NCI-H82 (cell line): ENCODE results near the gene HNRNPM.

Experiments
- DNase-seq: peaks from one replicate; lab custom pipeline; 2025; lab: John Stamatoyannopoulos, UW

HNRNPM gene

DNA sequence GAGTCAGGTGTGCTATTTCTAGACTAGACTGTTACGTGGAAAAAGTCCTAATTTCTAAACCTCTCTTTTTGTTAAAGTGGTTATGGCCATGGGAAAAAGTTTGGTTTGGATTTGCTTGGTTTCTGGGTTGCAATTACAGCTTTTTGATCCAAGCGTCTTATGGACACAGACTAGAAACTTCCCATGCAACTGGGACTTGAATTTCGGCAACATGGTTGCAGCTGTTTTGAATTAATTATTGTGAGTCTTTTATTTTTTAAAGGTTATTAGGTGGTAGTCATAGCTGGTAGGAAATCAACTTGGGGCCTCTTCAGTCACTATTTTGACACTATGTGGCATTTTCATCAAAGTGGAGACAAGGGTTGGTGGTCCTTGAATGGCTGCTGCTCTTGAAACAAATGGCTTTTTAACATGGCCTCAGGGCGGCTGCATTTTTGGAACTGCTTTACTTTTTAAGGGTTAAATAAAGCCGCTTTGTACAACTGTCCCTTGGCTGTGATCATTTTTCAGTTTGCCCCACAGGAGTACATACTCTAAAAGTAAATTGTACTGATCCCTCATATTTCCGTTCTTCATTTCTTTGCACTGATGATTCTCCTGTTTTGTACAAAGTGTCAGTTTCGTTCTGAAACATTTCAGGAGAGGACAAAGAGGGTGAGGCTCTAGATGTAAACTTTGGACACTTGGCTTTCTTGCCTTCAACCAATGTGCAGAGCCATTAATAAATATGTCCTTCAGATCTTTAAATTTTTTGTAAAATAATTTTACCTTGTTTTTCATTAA is 15.9 kb downstream of the HNRNPM start:
- DNase-seq = no peak

DNA sequence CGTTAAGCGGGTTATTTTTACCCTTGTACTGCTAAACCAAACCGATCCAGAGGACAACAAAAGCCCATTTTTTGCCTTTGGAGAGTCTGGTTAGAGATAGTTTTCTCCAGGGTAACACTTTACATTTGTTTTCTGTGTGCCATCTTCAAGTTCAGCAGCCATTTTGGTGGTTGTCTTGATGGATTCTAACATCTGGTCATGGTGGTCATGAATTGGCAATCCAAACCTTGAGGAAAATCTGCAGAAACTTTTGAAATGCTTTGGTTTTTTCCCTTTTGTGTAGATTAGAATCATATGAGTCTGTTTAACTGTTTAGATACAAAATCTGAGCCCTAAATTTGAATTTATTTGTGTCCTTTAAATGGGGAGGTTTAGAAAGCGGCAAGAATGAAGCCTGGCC is 16.6 kb downstream of the HNRNPM start:
- no peak for DNase-seq

GRCh38 chr19:8461891-8462290 is 17.1 kb downstream of the HNRNPM start:
- DNase-seq = no peak

DNA sequence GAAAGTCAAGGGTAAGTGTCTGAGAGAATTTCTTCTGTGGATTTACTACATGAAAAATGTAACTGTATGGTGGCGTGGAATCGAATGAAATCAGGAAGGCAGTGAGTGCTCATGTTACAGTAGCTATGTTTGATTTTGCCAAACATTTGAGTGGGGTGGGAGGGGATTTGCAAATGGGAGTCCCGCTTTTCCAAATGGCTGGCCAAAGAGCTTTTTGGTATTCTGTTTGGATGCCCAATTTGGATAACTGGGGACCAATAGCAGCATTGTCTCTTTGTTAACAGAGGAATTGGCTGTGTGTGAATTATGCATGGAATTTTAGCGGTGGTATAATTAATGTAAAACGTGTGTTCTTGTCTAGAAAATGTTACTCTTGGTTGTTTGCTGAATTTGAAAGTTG is 17.8 kb downstream of the HNRNPM start:
- DNase-seq = no peak

DNA sequence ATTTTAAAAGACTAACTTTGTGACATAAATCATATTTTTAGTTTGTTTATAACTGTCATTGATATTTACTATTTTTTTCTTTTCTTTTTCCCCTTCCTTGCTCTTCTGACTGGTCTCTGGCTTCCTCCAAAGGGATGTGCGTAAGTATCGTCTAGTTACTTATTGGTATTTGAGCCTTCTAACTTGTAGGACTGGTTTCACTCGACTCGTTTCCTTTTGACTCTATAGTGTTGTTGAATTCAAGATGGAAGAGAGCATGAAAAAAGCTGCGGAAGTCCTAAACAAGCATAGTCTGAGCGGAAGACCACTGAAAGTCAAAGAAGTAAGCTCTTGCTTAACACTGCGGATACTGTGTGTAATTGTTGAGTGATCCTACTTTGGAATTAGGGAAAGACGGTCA is 18.6 kb downstream of the HNRNPM start:
- DNase-seq = no peak

DNA sequence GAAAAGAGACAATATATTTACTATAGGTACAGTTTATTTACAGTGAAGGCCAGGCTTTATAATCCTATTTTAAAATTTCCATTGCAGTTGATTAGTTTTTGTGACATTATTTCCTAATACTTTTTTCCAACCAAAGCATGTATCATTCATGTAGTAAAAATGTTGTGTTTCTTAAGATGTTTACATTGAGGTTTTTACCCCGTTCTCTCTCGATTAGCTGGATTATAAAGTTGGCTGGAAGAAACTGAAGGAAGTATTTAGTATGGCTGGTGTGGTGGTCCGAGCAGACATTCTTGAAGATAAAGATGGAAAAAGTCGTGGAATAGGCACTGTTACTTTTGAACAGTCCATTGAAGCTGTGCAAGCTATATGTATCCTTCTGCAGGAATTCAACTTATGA is 21.2 kb downstream of the HNRNPM start:
- no peak for DNase-seq

DNA sequence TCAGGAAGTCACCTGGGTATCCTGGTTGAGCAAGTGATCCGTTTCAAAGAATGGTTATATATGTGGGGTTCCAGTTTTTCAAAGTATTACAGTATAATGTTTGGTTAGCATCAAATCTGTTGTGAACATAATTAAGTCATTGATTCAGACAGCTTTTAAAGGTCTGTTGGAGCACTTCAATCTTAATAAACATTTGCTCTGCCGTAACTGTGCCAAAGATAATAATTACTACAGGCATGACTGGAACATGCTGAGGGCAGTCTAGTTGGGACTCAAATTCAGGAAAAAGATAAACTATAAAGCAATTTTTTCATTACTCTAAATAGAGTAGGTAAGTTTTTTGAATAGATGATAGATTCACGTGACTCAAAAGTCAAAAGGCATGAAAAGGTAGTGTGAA is 23.3 kb downstream of the HNRNPM start:
- no peak for DNase-seq

DNA sequence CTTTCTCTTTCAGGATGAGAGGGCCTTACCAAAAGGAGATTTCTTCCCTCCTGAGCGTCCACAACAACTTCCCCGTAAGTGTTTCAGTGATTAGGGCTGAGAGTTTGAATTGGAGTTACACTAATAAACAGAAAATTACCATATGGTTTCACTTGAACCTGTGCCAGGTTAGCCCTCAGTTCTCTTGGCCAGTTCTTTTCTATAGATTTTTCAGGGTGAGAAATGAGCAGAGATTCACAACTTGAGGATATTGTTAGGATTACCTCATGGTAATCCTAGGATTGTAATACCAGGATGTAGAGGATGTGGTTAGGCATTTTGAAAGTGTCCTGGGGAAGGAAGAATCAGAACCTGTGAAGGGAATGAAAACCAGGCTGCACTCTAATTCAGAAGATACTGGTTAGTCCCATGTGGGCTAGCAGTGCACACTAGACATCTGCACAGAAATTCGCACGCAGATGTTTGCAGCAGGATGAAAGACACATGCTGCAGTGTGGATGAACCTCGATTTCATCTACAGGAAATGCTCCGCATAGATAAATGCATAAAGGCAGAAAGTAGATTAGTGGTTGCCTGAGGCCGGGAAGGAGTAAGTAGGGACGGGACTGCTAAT is 24.1 kb downstream of the HNRNPM start:
- no peak for DNase-seq

DNA sequence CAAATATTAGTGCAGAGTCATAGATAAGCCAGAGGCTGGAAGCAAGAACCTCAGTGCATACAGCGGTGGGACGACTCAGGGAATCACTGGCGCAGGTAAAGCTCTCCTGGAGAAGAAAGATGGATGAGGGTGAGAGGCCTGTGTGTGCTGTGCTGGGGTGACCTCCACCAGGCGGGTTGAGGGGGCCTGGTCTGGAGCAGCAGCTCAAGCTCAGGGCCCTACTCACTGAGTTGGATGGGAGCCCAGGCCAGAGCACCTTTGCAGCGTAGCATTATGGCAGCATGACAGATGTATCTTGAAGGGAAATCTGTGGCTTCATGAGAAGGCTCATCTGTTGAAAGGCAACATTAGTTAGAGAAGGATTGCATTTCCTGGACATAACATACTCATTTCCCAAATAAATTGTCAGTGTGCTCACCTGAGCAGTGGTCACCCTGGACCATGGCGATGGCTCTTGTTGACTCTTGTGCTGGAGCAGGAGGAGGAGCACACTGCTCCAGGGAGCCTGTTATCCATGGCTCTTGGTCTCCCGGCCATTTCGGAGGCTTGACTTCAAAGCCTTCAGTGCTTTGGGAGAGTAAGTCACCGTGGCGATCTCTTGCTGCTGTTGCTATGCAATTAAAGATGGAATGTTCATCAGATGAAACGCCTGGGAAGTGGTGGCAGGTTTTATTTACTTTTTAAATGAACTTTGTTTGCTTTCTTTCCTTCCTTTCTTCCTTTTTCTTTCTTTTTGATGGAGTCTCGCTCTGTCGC is 25.0 kb downstream of the HNRNPM start:
- no peak for DNase-seq

DNA sequence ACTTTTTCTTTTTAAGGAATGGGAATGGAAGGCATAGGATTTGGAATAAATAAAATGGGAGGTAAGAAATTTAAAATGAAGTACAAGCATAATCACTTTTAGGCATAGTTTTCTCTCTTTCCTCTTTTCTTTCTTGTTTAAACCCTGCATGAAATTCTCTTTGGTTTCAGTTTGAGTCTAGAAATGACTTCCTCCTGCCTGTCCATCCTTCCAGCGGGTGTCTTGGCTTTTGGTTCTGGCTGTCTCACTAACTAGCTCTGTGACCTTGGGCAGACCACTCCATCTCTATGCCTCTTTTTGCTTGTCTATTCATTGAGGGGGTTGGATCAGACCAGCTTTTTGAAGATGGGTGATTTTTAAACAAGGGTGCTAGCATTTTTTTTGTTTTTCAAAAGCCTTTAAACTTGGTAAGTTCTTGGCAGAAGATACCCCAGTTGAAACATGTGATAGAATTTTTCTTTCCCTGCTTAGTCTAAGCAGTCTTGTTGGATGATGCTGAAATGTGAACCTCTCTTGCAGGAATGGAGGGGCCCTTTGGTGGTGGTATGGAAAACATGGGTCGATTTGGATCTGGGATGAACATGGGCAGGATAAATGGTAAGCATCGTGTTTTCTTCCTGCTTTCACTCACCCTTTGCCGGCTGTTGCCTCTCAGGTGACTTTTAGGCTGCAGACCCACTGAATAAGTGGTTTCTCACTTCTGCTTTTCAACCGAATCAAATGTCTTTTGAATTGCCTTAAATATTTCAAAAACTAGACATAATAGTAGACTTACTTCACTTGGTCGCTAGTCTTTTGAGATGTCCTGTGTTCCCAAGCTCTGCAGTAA is 29.1 kb downstream of the HNRNPM start:
- no peak for DNase-seq

GRCh38 chr19:8475005-8475404 is 30.2 kb downstream of the HNRNPM start:
- DNase-seq = no peak

DNA sequence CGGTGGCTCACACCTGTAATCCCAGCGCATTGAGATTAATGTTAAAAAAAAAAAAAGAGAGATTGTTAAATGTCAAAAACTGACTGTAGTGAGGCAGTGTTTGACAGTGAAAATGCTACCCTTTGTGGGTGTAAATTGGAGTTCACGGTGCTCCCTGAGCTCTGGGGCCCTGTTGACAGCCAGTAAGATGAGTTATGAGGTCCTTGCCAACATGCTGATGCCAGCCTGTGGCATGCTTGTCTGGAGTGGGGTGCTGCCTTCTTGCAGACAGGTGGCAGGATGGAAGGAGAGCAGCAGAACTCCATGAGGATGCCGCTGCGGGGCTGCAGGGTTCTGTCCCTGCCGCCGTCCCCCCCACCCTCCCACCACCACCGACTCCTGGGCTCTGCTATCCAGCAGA is 31.7 kb downstream of the HNRNPM start:
- no peak for DNase-seq

- no peak for DNase-seq
Observed at GRCh38 chr19:8477889-8478288, 33.1 kb downstream of the HNRNPM start.

DNA sequence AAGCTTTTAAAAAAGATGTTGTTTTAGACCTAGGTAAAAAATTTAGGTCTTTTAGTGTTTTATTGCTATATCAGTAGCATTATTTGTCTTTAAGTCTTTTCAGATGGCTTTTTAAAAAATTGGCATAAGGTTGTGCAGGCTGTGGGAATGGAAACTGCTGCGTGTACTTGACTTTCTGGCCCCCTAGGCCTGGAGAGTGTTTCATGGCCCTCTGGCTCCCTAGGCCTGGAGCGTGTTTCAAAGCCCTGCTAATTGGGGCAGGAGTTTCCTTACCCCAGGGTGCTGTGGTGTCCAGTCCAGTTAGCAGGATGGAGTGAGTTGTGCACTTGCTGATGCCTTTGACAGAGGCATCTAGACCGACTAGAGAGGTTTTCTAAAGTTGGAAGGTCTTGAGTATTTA is 33.8 kb downstream of the HNRNPM start:
- no peak for DNase-seq

- no peak for DNase-seq
Observed at GRCh38 chr19:8481201-8481600, 36.4 kb downstream of the HNRNPM start.

DNA sequence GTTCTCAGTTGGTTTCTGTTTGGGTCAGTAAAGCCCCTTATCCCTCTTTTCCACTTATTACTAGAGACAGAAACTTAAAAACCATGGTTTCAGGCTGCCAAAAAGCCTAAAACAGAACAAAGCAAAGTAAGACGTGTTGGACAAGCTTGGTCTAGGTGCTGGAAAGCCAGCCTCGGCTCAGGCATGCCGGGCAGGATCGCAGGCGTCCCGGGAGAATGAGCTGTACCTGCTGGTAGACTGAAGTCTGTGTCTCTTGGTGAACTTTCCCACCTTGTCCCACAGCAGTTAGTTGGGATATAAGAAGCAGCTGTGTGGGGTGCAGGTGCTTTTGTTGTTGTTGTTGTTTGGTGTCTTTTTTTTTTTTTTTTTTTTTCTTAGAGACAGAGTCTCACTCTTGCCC is 36.8 kb downstream of the HNRNPM start:
- DNase-seq = no peak

DNA sequence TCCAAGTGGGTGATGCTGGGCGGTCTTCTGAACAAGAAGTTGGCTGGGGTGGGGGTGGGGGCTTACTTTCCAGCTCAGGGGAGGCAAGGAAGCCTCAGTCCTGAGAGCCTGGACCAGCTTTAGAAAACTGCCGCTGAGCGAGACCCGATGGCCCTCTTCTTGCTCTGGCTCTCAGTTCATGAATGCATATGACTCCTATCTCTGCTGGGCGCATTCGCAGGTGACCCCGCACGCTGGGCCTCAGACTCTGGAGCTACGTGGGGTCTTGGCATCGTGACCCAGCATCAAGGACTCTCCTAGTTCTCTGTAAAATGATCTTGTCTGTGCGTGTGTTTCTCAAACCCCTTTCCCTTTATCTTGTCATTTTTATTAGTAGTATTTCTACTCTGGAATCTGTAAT is 37.9 kb downstream of the HNRNPM start:
- DNase-seq = no peak

DNA sequence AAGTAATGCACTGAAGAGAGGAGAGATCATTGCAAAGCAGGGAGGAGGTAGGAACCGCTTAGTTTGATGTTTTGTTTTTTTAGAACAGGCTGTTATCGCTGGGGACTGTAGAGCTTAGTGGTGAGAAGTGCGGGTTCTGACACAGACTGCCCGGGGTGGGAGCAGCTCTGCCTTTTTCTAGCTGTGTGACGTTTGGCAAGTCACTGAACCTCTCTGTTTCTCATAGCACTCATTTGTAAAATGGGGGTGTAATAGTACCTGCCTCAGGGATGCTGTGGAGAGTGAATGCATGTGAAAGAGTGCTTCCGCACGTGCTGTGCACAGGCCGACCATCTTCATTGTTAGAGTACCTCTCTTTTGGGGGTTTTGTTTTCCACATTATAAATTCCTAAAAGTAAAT is 38.4 kb downstream of the HNRNPM start:
- no peak for DNase-seq

- DNase-seq = no peak
Observed at GRCh38 chr19:8484331-8484894, 39.6 kb downstream of the HNRNPM start.

DNA sequence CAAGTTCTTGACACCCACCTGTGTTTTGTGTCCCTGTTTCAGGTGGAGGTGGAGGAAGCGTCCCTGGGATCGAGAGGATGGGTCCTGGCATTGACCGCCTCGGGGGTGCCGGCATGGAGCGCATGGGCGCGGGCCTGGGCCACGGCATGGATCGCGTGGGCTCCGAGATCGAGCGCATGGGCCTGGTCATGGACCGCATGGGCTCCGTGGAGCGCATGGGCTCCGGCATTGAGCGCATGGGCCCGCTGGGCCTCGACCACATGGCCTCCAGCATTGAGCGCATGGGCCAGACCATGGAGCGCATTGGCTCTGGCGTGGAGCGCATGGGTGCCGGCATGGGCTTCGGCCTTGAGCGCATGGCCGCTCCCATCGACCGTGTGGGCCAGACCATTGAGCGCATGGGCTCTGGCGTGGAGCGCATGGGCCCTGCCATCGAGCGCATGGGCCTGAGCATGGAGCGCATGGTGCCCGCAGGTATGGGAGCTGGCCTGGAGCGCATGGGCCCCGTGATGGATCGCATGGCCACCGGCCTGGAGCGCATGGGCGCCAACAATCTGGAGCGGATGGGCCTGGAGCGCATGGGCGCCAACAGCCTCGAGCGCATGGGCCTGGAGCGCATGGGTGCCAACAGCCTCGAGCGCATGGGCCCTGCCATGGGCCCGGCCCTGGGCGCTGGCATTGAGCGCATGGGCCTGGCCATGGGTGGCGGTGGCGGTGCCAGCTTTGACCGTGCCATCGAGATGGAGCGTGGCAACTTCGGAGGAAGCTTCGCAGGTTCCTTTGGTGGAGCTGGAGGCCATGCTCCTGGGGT is 41.0 kb downstream of the HNRNPM start:
- DNase-seq = no peak

- no peak for DNase-seq
Observed at GRCh38 chr19:8486661-8487136, 41.9 kb downstream of the HNRNPM start.
